BJ (cell line): ENCODE results near the gene C18orf32. TPM values are rescaled to one million over a fixed set of nuclear protein-coding genes. Genes with fewer than 3 reads are reported as not detected.
"Not testable (repeated sequence)": the region's sequence is repeated elsewhere in the genome, so short reads cannot be mapped to it uniquely, and the experiment has no call there.

Source experiments
- CTCF ChIA-PET: fragments of 350-600 bp; formaldehyde crosslinking; extraction: SDS; loops from one replicate; lab custom pipeline; 2021; ENCODE audit warnings: antibody characterized with exemption, inconsistent platforms; lab: Yijun Ruan, JAX
- POLR2A ChIA-PET: fragments of 300-600 bp; sonication (Branson Sonifier 250); formaldehyde crosslinking; extraction: SDS; loops from one replicate; lab custom pipeline; 2021; ENCODE audit warnings: antibody characterized with exemption; lab: Charles Lee
- DNase-seq: peaks from one replicate; pipeline ENCODE4 v3.0.0-alpha.2; 2011; ENCODE audit warnings: low read depth
- H3K27me3 ChIP-seq: 2 replicates; pipeline ENCODE4 v1.6.0; 2011; ENCODE audit warnings: low read length; ENCODE audit not compliant: control insufficient read depth, insufficient read depth
- H3K36me3 ChIP-seq: 2 replicates; pipeline ENCODE4 v1.5.1; 2011; ENCODE audit warnings: low read length; ENCODE audit not compliant: control insufficient read depth, insufficient read depth
- H3K4me3 ChIP-seq: 2 replicates; pipeline ENCODE4 v1.5.1; 2011; ENCODE audit warnings: low read depth, mild to moderate bottlenecking, control low read depth, low read length
- polyA plus RNA-seq: library from polyadenylated mRNA; depleted of rRNA; stranded (reverse); fragments of >200 nt; gene quantifications from 2 replicates; pipeline ENCODE4 v1.2.3, GENCODE V29; 2011
- TF ChIP-seq, protein P1 (sequence below): IDR thresholded peaks from 2 replicates; pipeline ENCODE4 v1.5.1; 2011; ENCODE audit warnings: low read depth, mild to moderate bottlenecking, control low read depth, inconsistent platforms, low read length, moderate library complexity; ENCODE audit not compliant: insufficient read depth

Gene C18orf32
- polyA plus RNA-seq, 1 experiment, result 9.4 TPM

GRCh38 chr18:49521216-49521835 lies 34.3 kb upstream of the C18orf32 start:
- CTCF ChIA-PET, result interaction anchor here (2.4 to 4.2 kb wide), 2 partner anchors 11 to 337 kb away, joined by 6 to 22 read pairs; no protein-coding TSS in a partner anchor
- peaks cover 1% of the 10 kb centered on the region; the same call in 1 of the 2 replicates for H3K27me3 ChIP-seq
- no peak overlapping the region for H3K4me3 ChIP-seq
- POLR2A ChIA-PET, result no interaction called here
- DNase-seq, result no peak
- H3K36me3 ChIP-seq, result no peaks in the 10 kb centered on the region
- TF ChIP-seq, protein P1, sequence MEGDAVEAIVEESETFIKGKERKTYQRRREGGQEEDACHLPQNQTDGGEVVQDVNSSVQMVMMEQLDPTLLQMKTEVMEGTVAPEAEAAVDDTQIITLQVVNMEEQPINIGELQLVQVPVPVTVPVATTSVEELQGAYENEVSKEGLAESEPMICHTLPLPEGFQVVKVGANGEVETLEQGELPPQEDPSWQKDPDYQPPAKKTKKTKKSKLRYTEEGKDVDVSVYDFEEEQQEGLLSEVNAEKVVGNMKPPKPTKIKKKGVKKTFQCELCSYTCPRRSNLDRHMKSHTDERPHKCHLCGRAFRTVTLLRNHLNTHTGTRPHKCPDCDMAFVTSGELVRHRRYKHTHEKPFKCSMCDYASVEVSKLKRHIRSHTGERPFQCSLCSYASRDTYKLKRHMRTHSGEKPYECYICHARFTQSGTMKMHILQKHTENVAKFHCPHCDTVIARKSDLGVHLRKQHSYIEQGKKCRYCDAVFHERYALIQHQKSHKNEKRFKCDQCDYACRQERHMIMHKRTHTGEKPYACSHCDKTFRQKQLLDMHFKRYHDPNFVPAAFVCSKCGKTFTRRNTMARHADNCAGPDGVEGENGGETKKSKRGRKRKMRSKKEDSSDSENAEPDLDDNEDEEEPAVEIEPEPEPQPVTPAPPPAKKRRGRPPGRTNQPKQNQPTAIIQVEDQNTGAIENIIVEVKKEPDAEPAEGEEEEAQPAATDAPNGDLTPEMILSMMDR, result no peak

DNA sequence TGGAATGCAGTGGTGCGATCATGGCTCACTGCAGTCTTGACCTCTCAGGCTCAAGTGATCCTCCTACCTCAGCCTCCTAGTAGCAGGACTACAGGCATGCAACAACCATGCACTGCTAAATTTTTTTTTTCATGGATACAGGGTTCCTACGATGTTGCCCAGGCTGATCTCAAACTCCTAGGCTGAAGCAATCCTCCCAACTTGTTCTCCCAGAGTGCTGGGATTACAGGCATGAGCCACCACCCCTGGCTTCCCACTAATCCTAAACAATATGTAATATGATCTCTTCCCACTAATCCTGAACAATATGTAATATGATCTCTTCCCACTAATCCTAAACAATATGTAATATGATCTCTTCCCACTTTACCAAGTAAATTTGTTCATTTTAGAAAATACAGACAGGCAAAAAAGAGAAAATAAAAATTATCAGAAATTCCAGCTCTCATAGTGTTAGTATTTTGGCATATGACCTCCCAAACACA lies 33.7 kb upstream of the C18orf32 start:
- DNase-seq, result no peak
- ChIA-PET CTCF (interaction anchor here (2.4 to 4.2 kb wide), 3 partner anchors 10 to 339 kb away, joined by 6 to 22 read pairs (median 6); no protein-coding TSS in a partner anchor), POLR2A (no interaction called here)
- peaks cover 1% of the 10 kb centered on the region; the same call in 1 of the 2 replicates for H3K27me3 ChIP-seq
- TF ChIP-seq, protein P1, result no peak
- H3K36me3 ChIP-seq, result no peaks in the 10 kb centered on the region
- H3K4me3 ChIP-seq, result no peak overlapping the region

DNA sequence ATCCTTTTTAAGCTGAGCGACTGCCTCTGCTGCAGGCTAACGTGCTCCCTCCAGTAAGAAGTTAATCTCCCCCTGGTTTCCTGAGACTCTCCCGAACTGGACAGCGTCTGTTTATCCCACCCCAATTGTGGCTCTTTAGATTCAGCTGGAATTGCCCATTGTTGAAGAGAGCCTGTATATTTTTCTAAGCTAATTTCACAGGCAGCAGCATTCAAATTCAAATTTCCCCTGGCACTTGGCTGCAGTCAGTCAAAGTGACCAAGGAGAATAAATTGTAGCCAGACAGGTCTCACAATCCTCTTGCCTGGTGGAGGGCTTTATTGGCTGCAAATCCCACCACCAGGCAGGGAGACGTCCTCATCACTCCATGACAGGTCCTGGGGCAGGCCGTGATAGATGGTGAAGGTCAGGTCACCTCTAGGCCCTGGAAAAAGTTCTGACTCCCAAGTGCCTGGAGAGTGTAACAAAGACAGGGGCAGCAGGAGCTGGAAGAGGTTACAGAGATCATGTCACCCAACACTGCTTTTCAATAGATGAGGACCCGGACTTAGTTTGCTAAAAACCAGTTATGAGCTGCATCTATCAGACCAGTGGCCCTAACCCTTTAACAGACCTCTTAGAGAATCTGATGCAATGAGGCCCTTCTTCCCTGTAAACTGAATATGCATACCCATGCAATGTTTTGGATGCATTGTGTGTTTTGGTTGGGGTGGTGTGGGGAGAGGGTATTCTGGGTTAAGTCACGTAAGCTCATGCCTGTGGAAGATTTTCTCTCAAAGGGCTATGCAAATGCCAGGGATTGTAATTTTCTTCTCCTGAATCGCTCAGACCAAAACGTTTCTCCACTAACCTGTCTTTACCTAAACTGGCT lies 32.3 kb upstream of the C18orf32 start:
- TF ChIP-seq, protein P1, result no peak
- no peak for DNase-seq
- H3K4me3 ChIP-seq, result no peak overlapping the region
- CTCF ChIA-PET, result interaction anchor here (0.6 to 4.2 kb wide), 6 partner anchors 9 to 341 kb away, joined by 3 to 22 read pairs (median 5); no protein-coding TSS in a partner anchor
- H3K27me3 ChIP-seq, result peaks cover 2% of the 10 kb centered on the region; the same call in 1 of the 2 replicates
- no peaks in the 10 kb centered on the region for H3K36me3 ChIP-seq
- POLR2A ChIA-PET, result no interaction called here

DNA sequence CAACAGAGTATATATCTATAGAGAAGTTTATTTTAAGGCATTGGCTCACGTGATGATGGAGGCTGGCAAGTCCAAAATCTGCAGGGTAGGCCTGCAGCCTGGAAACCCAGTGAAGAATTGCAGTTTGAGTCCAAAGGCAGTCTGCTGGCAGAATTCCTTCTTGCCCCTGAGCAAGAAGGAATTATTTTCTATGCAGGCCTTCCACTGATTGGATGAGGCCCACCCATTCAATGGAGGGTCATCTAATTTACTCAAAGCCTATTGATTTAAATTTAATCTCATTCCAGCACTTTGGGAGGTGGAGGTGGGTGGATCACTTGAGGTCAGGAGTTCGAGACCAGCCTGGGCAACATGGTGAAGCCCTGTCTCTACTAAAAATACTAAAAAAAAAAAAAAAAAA lies 30.4 kb upstream of the C18orf32 start:
- peaks cover 2% of the 10 kb centered on the region for H3K27me3 ChIP-seq
- ChIA-PET POLR2A (no interaction called here), CTCF (interaction anchor here (17.0 kb wide), 1 partner anchor 343 kb away, joined by 258 read pairs; no protein-coding TSS in a partner anchor)
- TF ChIP-seq, protein P1, result no peak
- DNase-seq, result no peak
- no peak overlapping the region for H3K4me3 ChIP-seq
- H3K36me3 ChIP-seq, result no peaks in the 10 kb centered on the region

DNA sequence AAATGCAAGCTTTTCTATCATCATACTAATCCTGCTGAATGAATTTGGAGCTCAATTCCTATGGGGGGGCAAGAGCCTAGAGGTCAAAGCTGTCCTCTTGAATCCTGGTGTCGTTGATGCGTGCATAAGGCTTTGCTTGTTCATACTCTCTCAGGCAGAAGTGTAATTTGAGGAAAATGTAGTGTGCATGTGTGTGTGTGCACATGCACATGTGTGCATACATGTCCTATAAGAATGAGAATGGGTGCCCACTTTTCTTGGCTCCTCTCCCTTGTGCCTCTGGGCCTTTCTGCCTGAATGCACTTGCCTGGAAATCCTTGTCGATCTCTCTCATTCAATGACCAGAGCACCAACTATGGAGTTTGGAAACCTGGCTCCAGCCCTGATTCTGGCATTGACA lies 28.5 kb upstream of the C18orf32 start:
- Histone ChIP-seq H3K27me3 (peaks cover 2% of the 10 kb centered on the region), H3K4me3 (no peak overlapping the region), H3K36me3 (no peaks in the 10 kb centered on the region)
- ChIA-PET CTCF (interaction anchor here (0.7 to 17.0 kb wide), 3 partner anchors 22 to 688 kb away, joined by 3 to 258 read pairs (median 3); no protein-coding TSS in a partner anchor), POLR2A (no interaction called here)
- TF ChIP-seq, protein P1, result no peak
- no peak for DNase-seq

DNA sequence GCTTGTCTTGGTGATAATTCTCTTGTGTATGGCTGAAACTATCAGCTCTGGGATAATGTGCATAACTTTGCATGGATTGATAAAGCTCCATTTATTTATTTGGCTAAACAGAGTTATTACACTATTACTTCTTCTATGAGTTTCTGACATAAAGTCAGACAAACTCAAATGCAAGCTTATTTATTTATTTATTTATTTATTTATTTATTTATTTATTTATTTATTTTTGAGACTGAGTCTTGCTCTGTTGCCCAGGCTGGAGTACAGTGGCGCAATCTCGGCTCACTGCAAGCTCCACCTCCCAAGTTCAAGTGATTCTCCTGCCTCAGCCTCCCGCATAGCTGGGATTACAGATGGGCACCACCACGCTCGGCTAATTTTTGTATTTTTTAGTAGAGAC lies 28.0 kb upstream of the C18orf32 start:
- DNase-seq, H3K36me3 ChIP-seq, H3K27me3 ChIP-seq, POLR2A ChIA-PET, H3K4me3 ChIP-seq: not testable (repeated sequence)
- CTCF ChIA-PET, result interaction anchor here (0.7 to 17.0 kb wide), 5 partner anchors 15 to 689 kb away, joined by 3 to 258 read pairs (median 3); no protein-coding TSS in a partner anchor
